ENCODE data around the gene RALGPS2. TPM values are rescaled to one million over a fixed set of nuclear protein-coding genes. Genes with fewer than 3 reads are reported as not detected.
A peak's percentile ranks its signal among the peaks of the same experiment; 100 is the strongest.

Gene RALGPS2
- total RNA-seq, 1 donor from 2014 or later, result 7.5 TPM

DNA sequence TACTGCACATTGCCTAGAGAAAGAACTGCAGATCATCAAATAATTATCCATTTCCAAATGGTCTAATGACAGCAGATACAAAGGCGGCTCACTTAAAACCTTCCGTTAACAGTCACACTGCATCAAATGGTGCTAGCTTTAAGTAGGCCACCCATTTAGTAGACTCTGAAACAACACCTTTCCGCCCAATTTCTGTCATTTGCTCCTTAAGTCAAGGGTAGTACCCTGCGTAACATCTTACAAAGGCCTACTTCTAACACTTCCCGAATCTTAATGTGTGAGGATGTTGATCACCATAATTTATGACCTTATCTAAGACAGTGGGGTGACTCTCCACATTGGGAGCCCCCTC, 692 bp upstream of the RALGPS2 start:
- peaks cover 6% of the 10 kb centered on the region for H3K27me3 ChIP-seq (ENCODE audit: low read depth)
- H3K4me3 ChIP-seq, result peak overlapping the region; percentile 83
- intact Hi-C loops (cut with micrococcal nuclease), result no loop called here
- H3K9me3 ChIP-seq (replicated peaks), result no peaks in the 10 kb centered on the region
- no peaks in the 10 kb centered on the region for H3K36me3 ChIP-seq
- TF ChIP-seq, protein P1, sequence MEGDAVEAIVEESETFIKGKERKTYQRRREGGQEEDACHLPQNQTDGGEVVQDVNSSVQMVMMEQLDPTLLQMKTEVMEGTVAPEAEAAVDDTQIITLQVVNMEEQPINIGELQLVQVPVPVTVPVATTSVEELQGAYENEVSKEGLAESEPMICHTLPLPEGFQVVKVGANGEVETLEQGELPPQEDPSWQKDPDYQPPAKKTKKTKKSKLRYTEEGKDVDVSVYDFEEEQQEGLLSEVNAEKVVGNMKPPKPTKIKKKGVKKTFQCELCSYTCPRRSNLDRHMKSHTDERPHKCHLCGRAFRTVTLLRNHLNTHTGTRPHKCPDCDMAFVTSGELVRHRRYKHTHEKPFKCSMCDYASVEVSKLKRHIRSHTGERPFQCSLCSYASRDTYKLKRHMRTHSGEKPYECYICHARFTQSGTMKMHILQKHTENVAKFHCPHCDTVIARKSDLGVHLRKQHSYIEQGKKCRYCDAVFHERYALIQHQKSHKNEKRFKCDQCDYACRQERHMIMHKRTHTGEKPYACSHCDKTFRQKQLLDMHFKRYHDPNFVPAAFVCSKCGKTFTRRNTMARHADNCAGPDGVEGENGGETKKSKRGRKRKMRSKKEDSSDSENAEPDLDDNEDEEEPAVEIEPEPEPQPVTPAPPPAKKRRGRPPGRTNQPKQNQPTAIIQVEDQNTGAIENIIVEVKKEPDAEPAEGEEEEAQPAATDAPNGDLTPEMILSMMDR (IDR thresholded peaks at IDR 0.05; ENCODE audit: borderline replicate concordance), result no peak
- peaks cover 28% of the 10 kb centered on the region for H3K4me1 ChIP-seq
- peak overlapping the region; percentile 86 for H3K27ac ChIP-seq (replicated peaks)
- DNase-seq, result no peak

DNA sequence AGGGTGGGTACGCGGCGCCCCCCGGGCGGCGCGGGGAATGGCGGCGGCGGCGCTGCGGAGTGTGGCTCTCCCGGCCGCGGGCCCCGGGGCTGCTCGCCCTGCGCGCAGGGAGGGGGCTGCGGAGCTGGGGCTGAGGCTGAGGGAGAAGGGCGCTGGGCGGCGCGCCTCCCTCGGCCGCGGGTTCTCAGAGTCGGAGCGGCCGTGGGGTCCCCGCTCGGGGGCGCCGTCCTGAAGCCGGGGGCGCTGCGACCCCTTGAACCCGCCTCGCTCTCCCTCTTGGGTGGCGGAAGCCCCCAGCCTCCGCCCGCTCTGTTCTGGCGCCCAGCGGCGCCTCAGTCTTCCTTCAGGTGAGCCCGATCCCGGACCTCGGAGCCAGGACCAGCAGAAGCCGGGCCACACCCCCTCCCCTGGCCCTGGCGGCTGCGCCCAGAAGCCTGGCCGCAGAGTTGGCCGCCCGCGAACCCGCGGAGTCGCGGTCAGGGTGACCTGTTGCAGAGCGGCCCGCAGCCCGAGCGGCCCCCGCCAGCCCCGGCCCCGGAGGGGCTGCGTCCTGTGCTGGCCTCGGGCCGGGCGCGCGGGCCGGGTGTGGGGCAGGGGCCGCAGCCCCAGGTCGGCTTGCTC, 532 bp downstream of the RALGPS2 start:
- H3K27ac ChIP-seq (replicated peaks), result peak overlapping the region; percentile 86
- intact Hi-C loops (cut with micrococcal nuclease), result no loop called here
- no peaks in the 10 kb centered on the region for H3K9me3 ChIP-seq (replicated peaks)
- no peaks in the 10 kb centered on the region for H3K36me3 ChIP-seq
- DNase-seq, result peak; percentile 40
- H3K4me1 ChIP-seq, result peaks cover 28% of the 10 kb centered on the region
- peak overlapping the region; percentile 83 for H3K4me3 ChIP-seq
- TF ChIP-seq, protein P1 (IDR thresholded peaks at IDR 0.05; ENCODE audit: borderline replicate concordance), result no peak
- peaks cover 6% of the 10 kb centered on the region for H3K27me3 ChIP-seq (ENCODE audit: low read depth)

DNA sequence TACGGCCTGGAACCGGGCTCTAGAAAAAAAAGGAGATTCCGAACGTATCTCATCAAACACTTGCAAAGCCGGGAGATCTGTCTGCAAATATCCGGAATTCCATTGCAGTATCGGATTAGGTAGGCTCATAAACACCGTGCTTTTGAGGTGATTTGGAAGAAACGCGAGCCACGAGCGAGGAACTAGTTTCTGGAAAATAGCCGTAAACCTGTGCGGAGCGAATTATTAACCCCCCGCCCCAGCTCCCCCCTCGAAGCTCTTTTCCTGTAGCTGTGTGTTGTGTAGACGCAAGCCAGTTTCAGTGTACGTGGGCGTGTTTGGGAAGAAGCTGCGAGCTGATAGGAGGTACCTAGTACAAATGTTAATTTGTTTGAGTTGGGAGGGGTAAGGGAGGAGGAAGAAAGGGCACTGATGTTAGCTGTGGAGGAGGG, 1.1 kb downstream of the RALGPS2 start:
- Histone ChIP-seq H3K9me3 (replicated peaks) (no peaks in the 10 kb centered on the region), H3K4me1 (peaks cover 28% of the 10 kb centered on the region), H3K36me3 (no peaks in the 10 kb centered on the region), H3K4me3 (peak overlapping the region; percentile 83), H3K27ac (replicated peaks) (peak overlapping the region; percentile 86), H3K27me3 (ENCODE audit: low read depth) (peaks cover 6% of the 10 kb centered on the region)
- TF ChIP-seq, protein P1 (IDR thresholded peaks at IDR 0.05; ENCODE audit: borderline replicate concordance), result no peak
- DNase-seq, result peak; percentile 48
- intact Hi-C loops (cut with micrococcal nuclease), result no loop called here

DNA sequence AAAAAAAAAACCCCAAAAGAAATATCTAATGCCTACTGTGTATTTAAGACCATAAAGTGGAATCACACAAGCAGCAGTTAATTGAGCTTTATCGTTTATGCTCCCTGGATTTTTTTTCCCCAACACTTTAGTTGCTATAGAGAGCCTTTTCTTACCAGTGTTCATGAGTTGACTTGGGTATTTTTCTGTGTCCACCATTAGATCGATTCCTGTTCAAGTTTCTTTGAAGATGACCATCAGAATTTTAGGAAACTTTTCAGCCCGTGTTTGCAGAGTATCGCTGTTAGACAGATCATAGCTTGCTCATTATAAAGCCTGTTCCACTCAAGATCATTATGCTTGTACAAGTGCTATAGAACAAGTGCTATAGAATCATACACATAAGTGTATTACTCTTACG, 1.5 kb downstream of the RALGPS2 start:
- H3K4me3 ChIP-seq, result peak overlapping the region; percentile 83
- intact Hi-C loops (cut with micrococcal nuclease), result no loop called here
- H3K36me3 ChIP-seq, result no peaks in the 10 kb centered on the region
- TF ChIP-seq, protein P1 (IDR thresholded peaks at IDR 0.05; ENCODE audit: borderline replicate concordance), result no peak
- H3K27me3 ChIP-seq (ENCODE audit: low read depth), result peaks cover 6% of the 10 kb centered on the region
- DNase-seq, result no peak
- no peaks in the 10 kb centered on the region for H3K9me3 ChIP-seq (replicated peaks)
- H3K27ac ChIP-seq (replicated peaks), result peak overlapping the region; percentile 86
- peaks cover 28% of the 10 kb centered on the region for H3K4me1 ChIP-seq

DNA sequence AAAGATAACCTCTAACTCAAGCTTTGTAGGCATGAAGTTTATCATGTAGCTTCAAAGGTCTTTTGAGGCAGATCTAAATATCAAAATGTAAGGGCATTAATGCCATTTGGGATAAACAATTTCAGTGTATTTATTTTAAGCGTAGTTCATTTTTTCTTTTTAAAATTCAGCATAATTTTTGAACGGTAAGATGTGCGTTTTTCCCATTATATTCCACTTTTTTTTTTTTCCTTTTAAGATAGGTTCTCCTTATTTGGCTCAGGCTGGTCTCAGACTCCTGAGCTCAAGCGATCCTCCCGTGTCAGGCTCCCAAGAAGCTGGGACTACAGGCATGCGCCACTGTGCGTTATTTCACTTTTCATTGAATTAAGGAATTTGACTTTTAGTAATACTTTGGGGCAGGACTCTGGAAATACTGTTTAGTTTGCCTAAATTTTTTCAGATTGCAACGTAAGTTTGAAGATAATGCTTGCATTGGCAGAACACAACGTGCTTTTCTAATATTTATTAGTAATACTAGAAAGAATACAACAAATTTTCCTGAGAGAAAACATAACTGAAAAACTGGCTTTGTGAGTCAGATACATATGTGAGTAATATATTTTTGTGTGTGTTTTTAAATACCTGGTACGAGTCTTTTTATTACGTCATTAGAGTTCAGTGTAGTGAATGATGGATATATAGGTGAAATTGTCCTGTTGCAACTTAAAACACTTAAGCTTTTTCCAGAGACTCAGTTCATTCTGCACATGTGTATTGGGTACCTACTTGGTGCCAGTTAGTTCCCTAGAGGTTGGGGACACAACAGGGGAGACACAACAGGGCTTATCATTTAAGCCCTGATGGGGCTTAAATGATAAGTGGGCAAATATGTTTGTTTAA, 2.2 kb downstream of the RALGPS2 start:
- intact Hi-C loops (cut with micrococcal nuclease), result no loop called here
- H3K9me3 ChIP-seq (replicated peaks), result no peaks in the 10 kb centered on the region
- H3K27ac ChIP-seq (replicated peaks), result peak overlapping the region; percentile 86
- peaks cover 28% of the 10 kb centered on the region for H3K4me1 ChIP-seq
- peaks cover 6% of the 10 kb centered on the region for H3K27me3 ChIP-seq (ENCODE audit: low read depth)
- TF ChIP-seq, protein P1 (IDR thresholded peaks at IDR 0.05; ENCODE audit: borderline replicate concordance), result no peak
- DNase-seq, result no peak
- H3K36me3 ChIP-seq, result no peaks in the 10 kb centered on the region
- peak overlapping the region; percentile 83 for H3K4me3 ChIP-seq

Measured in left ventricle myocardium inferior (tissue), 1 donor.